Measurements from ENCODE around the gene CCDC85C. TPM values are rescaled to one million over a fixed set of nuclear protein-coding genes. Genes with fewer than 3 reads are reported as not detected.

Gene CCDC85C
- polyA plus RNA-seq, 1 experiment: 11.8 TPM

- ChIA-PET CTCF (interaction anchor here (0.5 to 0.8 kb wide), 2 partner anchors 51 to 54 kb away, joined by 3 read pairs; no protein-coding TSS in a partner anchor), POLR2A (no interaction called here)
- Histone ChIP-seq H3K36me3 (ENCODE audit: control insufficient read depth, insufficient read depth, low read length) (no peaks in the 10 kb centered on the region), H3K4me3 (ENCODE audit: low read depth, low read length) (no peak overlapping the region), H3K27me3 (ENCODE audit: control insufficient read depth, insufficient read depth, low read length) (no peaks in the 10 kb centered on the region)
- no peak for DNase-seq (ENCODE audit: low read depth)
- TF ChIP-seq CTCF (IDR thresholded peaks at IDR 0.05; ENCODE audit: insufficient read depth, low read depth, low read length): no peak
Observed at GRCh38 chr14:99568567-99569560, 35.1 kb downstream of the CCDC85C start.

DNA sequence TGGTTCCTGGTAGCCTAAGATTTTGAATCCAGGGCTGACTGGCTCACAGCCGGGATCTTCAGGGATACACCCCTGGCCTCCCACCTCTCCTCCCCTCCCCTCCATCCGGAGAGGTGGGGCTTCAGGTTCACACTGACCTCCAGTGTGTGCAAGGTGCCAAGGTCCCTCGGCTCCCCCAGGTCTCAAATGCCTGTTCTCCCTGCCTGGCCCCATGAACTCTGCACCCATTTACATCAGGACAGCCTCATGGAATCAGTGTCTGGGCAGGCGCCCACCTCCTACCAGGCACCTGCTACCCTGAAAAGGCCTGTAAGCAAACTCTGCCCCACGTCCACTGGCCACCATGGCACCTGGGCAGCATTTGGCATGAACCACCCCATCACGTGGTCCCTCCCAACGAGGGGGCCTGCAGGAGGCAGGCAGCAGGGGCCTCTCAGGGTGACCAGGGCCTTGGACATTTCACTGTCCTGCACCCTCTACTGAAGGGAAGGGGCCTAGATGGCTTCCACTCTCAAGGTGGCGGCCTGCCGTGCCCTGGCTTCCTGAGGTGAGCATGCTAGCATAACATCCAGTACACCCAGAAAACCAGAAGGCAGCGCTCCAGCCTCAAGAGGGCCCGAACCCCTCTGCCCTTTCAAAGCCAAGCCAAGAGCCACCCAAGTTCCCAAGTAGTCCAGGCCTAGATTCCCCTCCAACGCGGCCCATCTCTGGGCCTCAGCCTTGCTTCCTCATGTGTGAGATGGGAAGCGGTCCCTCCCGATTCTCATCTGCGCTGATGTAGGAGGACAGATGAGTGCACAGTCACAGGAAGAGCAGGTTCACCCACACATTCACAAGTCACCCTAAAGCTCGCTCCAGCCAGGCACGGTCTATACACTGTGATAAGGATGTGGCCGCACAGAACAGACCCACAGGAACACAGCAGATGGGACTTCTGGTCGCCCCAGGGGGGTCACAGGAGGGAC is 37.3 kb downstream of the CCDC85C start:
- TF ChIP-seq CTCF (IDR thresholded peaks at IDR 0.05; ENCODE audit: insufficient read depth, low read depth, low read length): no peak
- H3K27me3 ChIP-seq (ENCODE audit: control insufficient read depth, insufficient read depth, low read length): no peaks in the 10 kb centered on the region
- ChIA-PET POLR2A (no interaction called here), CTCF (no interaction called here)
- no peak for DNase-seq (ENCODE audit: low read depth)
- no peaks in the 10 kb centered on the region for H3K36me3 ChIP-seq (ENCODE audit: control insufficient read depth, insufficient read depth, low read length)
- H3K4me3 ChIP-seq (ENCODE audit: low read depth, low read length): no peak overlapping the region

DNA sequence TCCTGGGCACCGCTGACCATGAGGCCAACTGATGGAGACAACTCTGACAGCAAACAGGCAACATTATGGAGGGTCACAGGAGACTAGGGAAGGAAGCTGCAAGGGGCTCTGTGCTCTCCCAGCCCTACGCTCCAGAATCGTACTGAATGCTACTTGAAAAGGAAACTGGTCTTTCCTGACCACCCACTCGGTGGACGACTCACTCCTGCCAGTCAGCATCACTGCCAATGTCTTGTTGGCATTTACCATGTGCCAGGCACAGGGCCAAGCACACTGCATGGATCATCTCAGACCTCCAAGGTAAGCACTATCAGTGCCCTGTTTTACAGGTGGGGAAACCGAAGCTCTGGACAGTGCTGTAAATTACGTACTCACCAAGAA is 38.0 kb downstream of the CCDC85C start:
- H3K27me3 ChIP-seq (ENCODE audit: control insufficient read depth, insufficient read depth, low read length): no peaks in the 10 kb centered on the region
- no peaks in the 10 kb centered on the region for H3K36me3 ChIP-seq (ENCODE audit: control insufficient read depth, insufficient read depth, low read length)
- TF ChIP-seq CTCF (IDR thresholded peaks at IDR 0.05; ENCODE audit: insufficient read depth, low read depth, low read length): no peak
- POLR2A ChIA-PET: no interaction called here
- CTCF ChIA-PET: no interaction called here
- DNase-seq (ENCODE audit: low read depth): no peak
- no peak overlapping the region for H3K4me3 ChIP-seq (ENCODE audit: low read depth, low read length)

DNA sequence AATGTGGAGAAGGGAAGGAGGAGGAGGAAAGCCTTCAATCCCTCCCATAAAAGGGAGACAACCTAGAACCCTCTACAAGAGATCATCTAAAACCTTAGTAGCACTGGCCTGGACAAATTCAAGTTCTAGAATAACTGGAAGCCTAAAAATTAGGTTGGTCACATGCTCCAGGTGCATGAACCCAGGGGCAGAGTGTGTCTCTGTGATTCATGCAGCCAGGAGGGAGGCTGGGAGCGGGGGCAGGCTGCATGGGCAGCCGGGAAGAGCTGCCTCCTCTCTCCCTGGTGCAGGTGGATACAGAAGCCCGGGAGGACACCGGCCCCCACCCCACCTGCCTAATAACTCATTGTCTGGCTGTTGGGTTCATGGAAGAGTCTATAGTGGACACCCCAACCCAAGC is 38.6 kb downstream of the CCDC85C start:
- Histone ChIP-seq H3K36me3 (ENCODE audit: control insufficient read depth, insufficient read depth, low read length) (no peaks in the 10 kb centered on the region), H3K27me3 (ENCODE audit: control insufficient read depth, insufficient read depth, low read length) (no peaks in the 10 kb centered on the region), H3K4me3 (ENCODE audit: low read depth, low read length) (no peak overlapping the region)
- ChIA-PET POLR2A (no interaction called here), CTCF (interaction anchor here (0.8 kb wide), 1 partner anchor 11 kb away, joined by 3 read pairs; no protein-coding TSS in a partner anchor)
- no peak for DNase-seq (ENCODE audit: low read depth)
- TF ChIP-seq CTCF (IDR thresholded peaks at IDR 0.05; ENCODE audit: insufficient read depth, low read depth, low read length): no peak

DNA sequence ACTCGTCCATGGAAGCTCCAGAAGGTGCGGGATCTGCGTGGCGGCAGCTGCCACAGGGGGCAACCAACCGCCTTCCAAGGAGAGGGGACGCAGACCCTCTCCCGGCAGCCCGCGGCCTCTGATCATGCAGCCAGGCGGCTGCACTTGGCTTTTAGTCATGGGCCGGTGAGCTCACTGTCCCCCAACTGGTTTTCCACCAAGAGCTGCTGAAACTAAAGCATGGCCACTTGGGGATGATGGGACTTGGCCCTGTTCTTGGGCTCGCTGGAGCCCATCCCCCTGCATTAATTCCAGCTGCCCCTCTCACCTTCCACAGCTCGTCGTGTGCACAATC is 39.1 kb downstream of the CCDC85C start:
- no peak for DNase-seq (ENCODE audit: low read depth)
- no peak overlapping the region for H3K4me3 ChIP-seq (ENCODE audit: low read depth, low read length)
- no peak for TF ChIP-seq CTCF (IDR thresholded peaks at IDR 0.05; ENCODE audit: insufficient read depth, low read depth, low read length)
- no peaks in the 10 kb centered on the region for H3K27me3 ChIP-seq (ENCODE audit: control insufficient read depth, insufficient read depth, low read length)
- POLR2A ChIA-PET: no interaction called here
- CTCF ChIA-PET: interaction anchor here (0.8 kb wide), 1 partner anchor 11 kb away, joined by 3 read pairs; no protein-coding TSS in a partner anchor
- H3K36me3 ChIP-seq (ENCODE audit: control insufficient read depth, insufficient read depth, low read length): no peaks in the 10 kb centered on the region

All from BJ (cell line).